KG1 (cell line): ENCODE data around the gene SLC38A9.

ENCODE experiments used
- DNase-seq: peaks from one replicate; lab custom pipeline; 2025; lab: John Stamatoyannopoulos, UW

Gene SLC38A9

GRCh38 chr5:55578771-55579170, 133.4 kb downstream of the SLC38A9 start:
- DNase-seq = no peak

GRCh38 chr5:55577353-55578060, 134.6 kb downstream of the SLC38A9 start:
- DNase-seq = no peak

GRCh38 chr5:55576661-55577060, 135.5 kb downstream of the SLC38A9 start:
- no peak for DNase-seq
